Stimulated activated CD4-positive, alpha-beta T cell treated with anti-CD3 and anti-CD28 coated beads, Interleukin-4, amount 100 ng/mL, for 48 hours (primary cell): ENCODE results near the gene DNALI1.
A peak's percentile ranks its signal among the peaks of the same experiment; 100 is the strongest.
"Not testable (repeated sequence)": the region's sequence is repeated elsewhere in the genome, so short reads cannot be mapped to it uniquely, and the experiment has no call there.

ENCODE experiments used
- DNase-seq, 2 donors: peaks; one replicate each; pipeline ENCODE4 v3.0.0-alpha.2; 2020; ENCODE audit warnings: low read depth in 2 of 2

DNALI1 gene

GRCh38 chr1:37553927-37554808, 2.6 kb upstream of the DNALI1 start, which contains the start of gene SNIP1:
Gene SNIP1 (minus strand): TSS chr1:37554293. CDS start chr1:37554229, 64 bp downstream.
- peak; percentile 78 to 86 for DNase-seq

GRCh38 chr1:37557402-37557801, 662 bp downstream of the DNALI1 start:
- no peak for DNase-seq

- no peak for DNase-seq
These were observed 1.7 kb downstream of the DNALI1 start for GRCh38 chr1:37558411-37558810.

- DNase-seq = no peak
These were observed 2.3 kb downstream of the DNALI1 start for GRCh38 chr1:37559080-37559479.

- DNase-seq = not testable (repeated sequence)
These were observed 3.2 kb downstream of the DNALI1 start for GRCh38 chr1:37559957-37560379.

GRCh38 chr1:37560401-37561132, 3.8 kb downstream of the DNALI1 start:
- no peak for DNase-seq

- peak; percentile 16 to 32 for DNase-seq
These were observed 4.7 kb downstream of the DNALI1 start for GRCh38 chr1:37561133-37562132.

GRCh38 chr1:37562984-37563383, 6.2 kb downstream of the DNALI1 start:
- no peak for DNase-seq

GRCh38 chr1:37564892-37565291, 8.2 kb downstream of the DNALI1 start:
- DNase-seq = no peak

GRCh38 chr1:37567023-37567422, 10.3 kb downstream of the DNALI1 start:
- no peak for DNase-seq

- no peak for DNase-seq
These were observed 14.0 kb downstream of the DNALI1 start for GRCh38 chr1:37570528-37571334.

- no peak for DNase-seq
These were observed 18.2 kb downstream of the DNALI1 start for GRCh38 chr1:37574834-37575480.

- DNase-seq = no peak
These were observed 19.0 kb downstream of the DNALI1 start for GRCh38 chr1:37575692-37576091.

GRCh38 chr1:37584544-37584943, 27.8 kb downstream of the DNALI1 start:
- not testable (repeated sequence) for DNase-seq

GRCh38 chr1:37588939-37589338, 32.2 kb downstream of the DNALI1 start:
- no peak for DNase-seq

- no peak for DNase-seq
These were observed 37.0 kb downstream of the DNALI1 start for GRCh38 chr1:37593726-37594125.

GRCh38 chr1:37595440-37596181, 38.9 kb downstream of the DNALI1 start, which contains the start of gene GNL2:
Gene GNL2 (minus strand): TSS chr1:37595937. CDS start chr1:37595822, 115 bp downstream.
- peak; percentile 94 to 96 for DNase-seq

GRCh38 chr1:37596182-37596667, 39.5 kb downstream of the DNALI1 start:
- no peak for DNase-seq

- no peak for DNase-seq
These were observed 43.2 kb downstream of the DNALI1 start for GRCh38 chr1:37599940-37600339.
